PC-3 (cell line): Measurements from ENCODE around the gene DMD. TPM values are rescaled to one million over a fixed set of nuclear protein-coding genes. Genes with fewer than 3 reads are reported as not detected.

ENCODE experiments used
- ATAC-seq: fragments of 200-7000 bp; cut with Tn5 transposase; 2 replicates; pipeline ENCODE4 v1.9.1; 2020; ENCODE audit warnings: mild to moderate bottlenecking, moderate library complexity
- BruUV-seq: library from RNA; stranded (reverse); fragments of 400-500 nt; replicated peaks from 2 replicates; lab custom pipeline; 2021; lab: Mats Ljungman, UMichigan
- CTCF ChIA-PET: fragments of 300-600 bp; sonication (Branson Sonifier 250); formaldehyde crosslinking; loops from one replicate; lab custom pipeline; 2022; ENCODE audit warnings: antibody characterized with exemption; lab: Charles Lee
- POLR2A ChIA-PET: fragments of 300-600 bp; sonication (Branson Sonifier 250); formaldehyde crosslinking; loops from one replicate; lab custom pipeline; 2022; ENCODE audit warnings: antibody characterized with exemption; ENCODE audit not compliant: unreplicated experiment; lab: Charles Lee
- DNase-seq: peaks from one replicate; pipeline ENCODE4 v3.0.0-alpha.2; 2015
- H2AFZ ChIP-seq: fragments of 300-600 bp; sonication (generic); 2 replicates; pipeline ENCODE4 v1.6.0; 2016; ENCODE audit warnings: antibody characterized with exemption, low read length
- H3F3A ChIP-seq: fragments of 300-600 bp; sonication (generic); one replicate; pipeline ENCODE4 v1.6.0; 2017; ENCODE audit warnings: antibody characterized with exemption, low read length, control low read depth, mild to moderate bottlenecking; ENCODE audit not compliant: unreplicated experiment
- H3K27ac ChIP-seq: fragments of 300-600 bp; sonication (generic); 2 replicates; pipeline ENCODE4 v1.5.1; 2016; ENCODE audit warnings: mild to moderate bottlenecking, low read length
- H3K27me3 ChIP-seq: fragments of 300-600 bp; sonication (generic); 2 replicates; pipeline ENCODE4 v1.6.1; 2016; ENCODE audit warnings: low read length, mixed read lengths
- H3K36me3 ChIP-seq: fragments of 300-600 bp; sonication (generic); 2 replicates; pipeline ENCODE4 v1.6.1; 2016; ENCODE audit warnings: low read depth, mixed run types, low read length, mixed read lengths
- H3K4me1 ChIP-seq: fragments of 300-600 bp; sonication (generic); 2 replicates; pipeline ENCODE4 v1.5.1; 2016; ENCODE audit warnings: low read length; ENCODE audit not compliant: insufficient read depth
- H3K4me2 ChIP-seq: fragments of 300-600 bp; sonication (generic); 2 replicates; pipeline ENCODE4 v1.6.0; 2016; ENCODE audit warnings: low read length
- H3K4me3 ChIP-seq: fragments of 300-600 bp; sonication (generic); 2 replicates; pipeline ENCODE4 v1.5.1; 2016; ENCODE audit warnings: mild to moderate bottlenecking, low read length, mixed read lengths
- H3K79me2 ChIP-seq: fragments of 300-600 bp; sonication (generic); 2 replicates; pipeline ENCODE4 v1.6.1; 2017; ENCODE audit warnings: low read length, mixed read lengths
- H3K9ac ChIP-seq: fragments of 300-600 bp; sonication (generic); 2 replicates; pipeline ENCODE4 v1.6.0; 2016; ENCODE audit warnings: mild to moderate bottlenecking, low read length
- H3K9me2 ChIP-seq: fragments of 300-600 bp; sonication (generic); replicated peaks from 2 replicates; pipeline ENCODE4 v1.6.1; 2016; ENCODE audit warnings: mixed run types, low read length, mixed read lengths
- H3K9me3 ChIP-seq: fragments of 300-600 bp; sonication (generic); 2 replicates; pipeline ENCODE4 v1.6.1; 2016; ENCODE audit warnings: low read length, mixed read lengths
- H4K20me1 ChIP-seq: fragments of 300-600 bp; sonication (generic); 2 replicates; pipeline ENCODE4 v1.6.1; 2016; ENCODE audit warnings: low read length, mixed read lengths
- EZH2 ChIP-seq: fragments of 300-600 bp; sonication (generic); IDR thresholded peaks from one replicate; pipeline ENCODE4 v1.6.1; 2017; ENCODE audit warnings: antibody characterized with exemption, mild to moderate bottlenecking, low read length; ENCODE audit not compliant: unreplicated experiment
- EZH2phosphoT487 ChIP-seq: fragments of 300-600 bp; sonication (generic); IDR thresholded peaks from 2 replicates; pipeline ENCODE4 v1.6.1; 2018; ENCODE audit warnings: mild to moderate bottlenecking, antibody characterized with exemption, low read length, borderline replicate concordance
- intact Hi-C: fragments of 100-400 bp; cut with micrococcal nuclease; formaldehyde crosslinking; loops from 2 replicates; pipeline ENCODE4 v1.9.0; 2023
- total RNA-seq: library from RNA; depleted of rRNA; stranded (reverse); fragments of >200 nt; gene quantifications from 2 replicates; pipeline ENCODE4 v1.2.3, GENCODE V29; 2014
- TF ChIP-seq, protein P1 (sequence below): fragments of 300-600 bp; sonication (generic); conservative IDR thresholded peaks from 2 replicates; pipeline ENCODE4 v1.5.1; 2017; ENCODE audit warnings: antibody characterized with exemption, low read depth, mild to moderate bottlenecking, low read length

The DMD gene
- total RNA-seq, 1 experiment from 2014 or later, result not detected

DNA sequence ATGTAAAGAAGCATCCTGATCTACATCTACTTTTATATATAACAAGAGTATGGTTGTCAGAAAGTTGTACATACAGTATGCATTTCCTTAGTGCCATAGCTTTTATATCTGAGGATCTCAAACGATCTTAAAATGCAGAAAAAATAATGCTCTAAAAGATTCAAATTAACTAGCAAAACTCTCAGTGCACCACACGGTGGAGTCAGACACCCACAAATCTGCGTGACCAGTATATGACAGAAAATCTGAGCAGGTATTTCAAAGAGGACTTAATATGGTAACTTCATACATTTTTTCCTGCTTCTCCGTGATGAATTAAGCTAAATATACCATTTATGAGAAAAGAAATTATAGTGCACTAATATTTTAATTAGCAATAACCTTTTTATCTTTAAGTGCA lies 803.0 kb downstream of the DMD start:
- H3K79me2 ChIP-seq, result no peaks in the 10 kb centered on the region
- H3K27me3 ChIP-seq, result no peaks in the 10 kb centered on the region
- DNase-seq (peak; percentile 1), ATAC-seq (no peak)
- H3K4me1 ChIP-seq, result no peaks in the 10 kb centered on the region
- H3K9me3 ChIP-seq, result no peaks in the 10 kb centered on the region
- ChIA-PET POLR2A (no interaction called here), CTCF (no interaction called here)
- BruUV-seq, result no TSS peak
- TF ChIP-seq EZH2phosphoT487 (no peak), EZH2 (no peak)
- TF ChIP-seq, protein P1, sequence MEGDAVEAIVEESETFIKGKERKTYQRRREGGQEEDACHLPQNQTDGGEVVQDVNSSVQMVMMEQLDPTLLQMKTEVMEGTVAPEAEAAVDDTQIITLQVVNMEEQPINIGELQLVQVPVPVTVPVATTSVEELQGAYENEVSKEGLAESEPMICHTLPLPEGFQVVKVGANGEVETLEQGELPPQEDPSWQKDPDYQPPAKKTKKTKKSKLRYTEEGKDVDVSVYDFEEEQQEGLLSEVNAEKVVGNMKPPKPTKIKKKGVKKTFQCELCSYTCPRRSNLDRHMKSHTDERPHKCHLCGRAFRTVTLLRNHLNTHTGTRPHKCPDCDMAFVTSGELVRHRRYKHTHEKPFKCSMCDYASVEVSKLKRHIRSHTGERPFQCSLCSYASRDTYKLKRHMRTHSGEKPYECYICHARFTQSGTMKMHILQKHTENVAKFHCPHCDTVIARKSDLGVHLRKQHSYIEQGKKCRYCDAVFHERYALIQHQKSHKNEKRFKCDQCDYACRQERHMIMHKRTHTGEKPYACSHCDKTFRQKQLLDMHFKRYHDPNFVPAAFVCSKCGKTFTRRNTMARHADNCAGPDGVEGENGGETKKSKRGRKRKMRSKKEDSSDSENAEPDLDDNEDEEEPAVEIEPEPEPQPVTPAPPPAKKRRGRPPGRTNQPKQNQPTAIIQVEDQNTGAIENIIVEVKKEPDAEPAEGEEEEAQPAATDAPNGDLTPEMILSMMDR, result peak; percentile 27; the same call in 1 of the 2 replicates
- H3K9ac ChIP-seq, result no peak overlapping the region
- H3K27ac ChIP-seq, result no peak overlapping the region
- no peak overlapping the region for H2AFZ ChIP-seq
- intact Hi-C loops, result no loop called here
- no peaks in the 10 kb centered on the region for H4K20me1 ChIP-seq
- no peaks in the 10 kb centered on the region for H3K36me3 ChIP-seq
- H3K4me3 ChIP-seq, result no peak overlapping the region
- no peaks in the 10 kb centered on the region for H3F3A ChIP-seq
- H3K9me2 ChIP-seq, result no peaks in the 10 kb centered on the region
- no peak overlapping the region for H3K4me2 ChIP-seq

DNA sequence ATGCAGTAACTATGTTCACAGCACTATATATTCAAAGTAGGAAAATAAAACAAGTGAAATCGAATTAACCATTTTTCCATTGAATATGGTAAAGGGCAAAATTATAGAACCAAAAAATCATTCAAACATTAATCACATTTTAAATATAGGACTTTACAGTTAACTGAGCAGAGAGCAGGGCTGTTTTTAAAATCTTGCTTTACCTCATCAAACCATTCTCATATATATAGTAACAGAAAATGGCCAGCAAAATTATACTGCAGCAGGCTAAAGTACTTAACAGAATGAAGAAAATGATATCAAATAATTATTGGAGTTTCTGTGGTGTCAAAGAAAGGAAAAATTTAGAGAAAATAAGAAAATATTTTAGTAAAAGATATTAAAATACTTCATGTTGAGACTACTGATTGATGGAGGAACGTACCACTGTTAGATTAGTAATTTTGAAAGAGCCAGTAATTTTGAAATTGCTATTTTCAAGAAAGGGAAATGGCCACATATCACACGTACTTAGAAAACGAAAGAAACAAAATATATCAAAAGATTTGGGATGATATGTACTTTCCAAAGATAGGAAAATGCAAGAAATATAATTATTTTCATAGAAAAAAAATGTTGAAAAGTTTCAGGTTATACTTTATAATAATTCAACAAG lies 813.7 kb downstream of the DMD start:
- Histone ChIP-seq H3K9me3 (no peaks in the 10 kb centered on the region), H3K27ac (no peak overlapping the region), H3K9me2 (no peaks in the 10 kb centered on the region), H3K4me3 (no peak overlapping the region), H3F3A (no peaks in the 10 kb centered on the region), H3K4me2 (no peak overlapping the region), H3K9ac (no peak overlapping the region), H3K36me3 (no peaks in the 10 kb centered on the region), H2AFZ (no peak overlapping the region), H4K20me1 (no peaks in the 10 kb centered on the region), H3K79me2 (no peaks in the 10 kb centered on the region), H3K27me3 (no peaks in the 10 kb centered on the region), H3K4me1 (no peaks in the 10 kb centered on the region)
- intact Hi-C loops, result no loop called here
- BruUV-seq, result no TSS peak
- CTCF ChIA-PET, result no interaction called here
- no peak for ATAC-seq
- TF ChIP-seq EZH2, result no peak
- TF ChIP-seq EZH2phosphoT487, result no peak
- TF ChIP-seq, protein P1, result no peak
- no peak for DNase-seq
- POLR2A ChIA-PET, result no interaction called here

DNA sequence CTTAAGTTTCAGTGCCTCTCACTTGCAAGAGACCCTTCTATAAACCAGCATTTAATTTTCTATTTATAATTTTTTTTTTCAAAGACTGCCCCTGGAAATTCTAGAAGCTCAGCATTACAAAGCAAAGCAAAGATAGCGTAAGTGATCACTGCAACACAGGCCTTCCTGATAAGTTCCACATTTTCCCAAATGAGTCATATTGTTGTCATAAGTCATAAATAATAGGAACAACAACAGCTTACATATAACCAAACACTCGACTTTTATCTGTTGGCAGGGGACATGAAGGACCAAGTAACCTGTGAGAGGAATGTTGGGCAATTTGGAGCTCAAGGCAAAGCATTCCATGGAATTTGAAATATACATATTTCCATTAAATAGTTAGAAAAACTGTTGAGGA lies 815.5 kb downstream of the DMD start:
- Histone ChIP-seq H3K4me2 (no peak overlapping the region), H3F3A (no peaks in the 10 kb centered on the region), H3K79me2 (no peaks in the 10 kb centered on the region), H3K4me3 (no peak overlapping the region), H3K4me1 (no peaks in the 10 kb centered on the region), H2AFZ (no peak overlapping the region), H3K27me3 (no peaks in the 10 kb centered on the region), H3K9me3 (no peaks in the 10 kb centered on the region), H3K9me2 (no peaks in the 10 kb centered on the region), H3K27ac (no peak overlapping the region), H3K36me3 (no peaks in the 10 kb centered on the region), H3K9ac (no peak overlapping the region), H4K20me1 (no peaks in the 10 kb centered on the region)
- no peak for ATAC-seq
- intact Hi-C loops, result no loop called here
- CTCF ChIA-PET, result no interaction called here
- POLR2A ChIA-PET, result no interaction called here
- BruUV-seq, result no TSS peak
- TF ChIP-seq EZH2, result no peak
- TF ChIP-seq, protein P1, result no peak
- no peak for DNase-seq
